HEK293 (cell line): ENCODE data around the gene NLGN1.

Experiments
- CTCF ChIA-PET: fragments of 350-600 bp; formaldehyde crosslinking; extraction: SDS; loops from one replicate; lab custom pipeline; 2021; ENCODE audit warnings: antibody characterized with exemption; lab: Yijun Ruan, JAX
- POLR2A ChIA-PET: fragments of 300-600 bp; formaldehyde crosslinking; extraction: SDS; loops from one replicate; lab custom pipeline; 2020; ENCODE audit warnings: antibody characterized with exemption, inconsistent platforms; lab: Yijun Ruan, JAX
- H3K27ac ChIP-seq: fragments of 200-500 bp; sonication (Bioruptor generic); 2 replicates; pipeline ENCODE4 v1.5.1; 2014; ENCODE audit warnings: low read depth, low read length, control low read depth, inconsistent platforms; ENCODE audit errors: extremely low read depth
- H3K36me3 ChIP-seq, 2 experiments: fragments of 200-500 bp in 1 of 2; sonication (Bioruptor generic) in 1 of 2; 1 replicate in 1 of 2; 2 replicates in 1 of 2; pipeline ENCODE4 v1.5.1; 2014 to 2017; ENCODE audit warnings: inconsistent platforms in 2 of 2, low read length in 2 of 2; ENCODE audit not compliant: control insufficient read depth in 2 of 2, insufficient read depth in 1 of 2
- H3K4me1 ChIP-seq: fragments of 200-500 bp; sonication (Bioruptor generic); 2 replicates; pipeline ENCODE4 v1.5.1; 2014; ENCODE audit warnings: mild to moderate bottlenecking, low read length, inconsistent platforms; ENCODE audit not compliant: control insufficient read depth, insufficient read depth
- H3K4me3 ChIP-seq: 2 replicates; pipeline ENCODE4 v1.5.1; 2011; ENCODE audit warnings: low read depth, mild to moderate bottlenecking, control low read depth, low read length, moderate library complexity
- H3K9me3 ChIP-seq: fragments of 200-500 bp; sonication (Bioruptor generic); 2 replicates; pipeline ENCODE4 v1.5.1; 2014; ENCODE audit warnings: low read depth, low read length, inconsistent platforms; ENCODE audit not compliant: control insufficient read depth, insufficient read depth
- BCL11A ChIP-seq: fragments of 450-650 bp; formaldehyde crosslinking; IDR thresholded peaks from 2 replicates; pipeline ENCODE4 v1.5.1; 2016; ENCODE audit warnings: low read depth, missing biosample characterization, missing genetic modification characterization
- BCL11B ChIP-seq: fragments of 450-650 bp; formaldehyde crosslinking; IDR thresholded peaks from 2 replicates; pipeline ENCODE4 v1.5.1; 2016; ENCODE audit warnings: low read depth, missing biosample characterization, missing genetic modification characterization
- CTCF ChIP-seq: fragments of 450-650 bp; formaldehyde crosslinking; IDR thresholded peaks from 2 replicates; pipeline ENCODE4 v1.5.1; 2016; ENCODE audit warnings: missing biosample characterization, missing genetic modification characterization
- FEZF1 ChIP-seq: fragments of 450-650 bp; formaldehyde crosslinking; IDR thresholded peaks from 2 replicates; pipeline ENCODE4 v1.5.1; 2016; ENCODE audit warnings: missing biosample characterization, missing genetic modification characterization
- MEIS1 ChIP-seq: sonication (generic); formaldehyde crosslinking; IDR thresholded peaks from 2 replicates; pipeline ENCODE4 v1.8.1; 2022; ENCODE audit warnings: missing genetic modification reagents, mild to moderate bottlenecking, borderline replicate concordance
- OSR2 ChIP-seq: fragments of 450-650 bp; formaldehyde crosslinking; IDR thresholded peaks from 2 replicates; pipeline ENCODE4 v1.5.1; 2016; ENCODE audit warnings: missing biosample characterization, missing genetic modification characterization
- PRDM6 ChIP-seq: fragments of 450-650 bp; formaldehyde crosslinking; IDR thresholded peaks from 2 replicates; pipeline ENCODE4 v1.5.1; 2017; ENCODE audit warnings: missing biosample characterization, missing genetic modification characterization
- SETDB1 ChIP-seq: IDR thresholded peaks from one replicate; pipeline ENCODE4 v1.6.1; 2017; ENCODE audit warnings: mild to moderate bottlenecking, low read length, moderate library complexity, mixed read lengths; ENCODE audit not compliant: insufficient read length
- TRIM28 ChIP-seq: IDR thresholded peaks from 2 replicates; pipeline ENCODE4 v1.6.1; 2011; ENCODE audit warnings: low read length, control low read depth, borderline replicate concordance
- TSHZ1 ChIP-seq: fragments of 450-650 bp; formaldehyde crosslinking; IDR thresholded peaks from 2 replicates; pipeline ENCODE4 v1.5.1; 2016; ENCODE audit warnings: missing biosample characterization, missing genetic modification characterization, borderline replicate concordance
- WT1 ChIP-seq: fragments of 450-650 bp; formaldehyde crosslinking; IDR thresholded peaks from 2 replicates; pipeline ENCODE4 v1.5.1; 2016; ENCODE audit warnings: missing biosample characterization, missing genetic modification characterization
- ZBTB44 ChIP-seq: fragments of 450-650 bp; IDR thresholded peaks from 2 replicates; pipeline ENCODE4 v1.5.1; 2018; ENCODE audit warnings: missing biosample characterization, mild to moderate bottlenecking, missing genetic modification characterization
- ZBTB7A ChIP-seq: fragments of 450-650 bp; formaldehyde crosslinking; IDR thresholded peaks from 2 replicates; pipeline ENCODE4 v1.5.1; 2016; ENCODE audit warnings: low read depth, missing biosample characterization, missing genetic modification characterization
- ZFP37 ChIP-seq: fragments of 450-650 bp; formaldehyde crosslinking; IDR thresholded peaks from 2 replicates; pipeline ENCODE4 v1.5.1; 2016; ENCODE audit warnings: missing biosample characterization, missing genetic modification characterization
- ZNF146 ChIP-seq: fragments of 450-650 bp; formaldehyde crosslinking; IDR thresholded peaks from 2 replicates; pipeline ENCODE4 v1.5.1; 2016; ENCODE audit warnings: missing biosample characterization, missing genetic modification characterization
- ZNF157 ChIP-seq: fragments of 450-650 bp; formaldehyde crosslinking; IDR thresholded peaks from 2 replicates; pipeline ENCODE4 v1.5.1; 2016; ENCODE audit warnings: missing biosample characterization, missing genetic modification characterization
- ZNF23 ChIP-seq: fragments of 450-650 bp; formaldehyde crosslinking; IDR thresholded peaks from 2 replicates; pipeline ENCODE4 v1.5.1; 2016; ENCODE audit warnings: missing biosample characterization, missing genetic modification characterization, borderline replicate concordance
- ZNF274 ChIP-seq, 2 experiments: fragments of 200-500 bp in 1 of 2; fragments of 450-650 bp in 1 of 2; sonication (Bioruptor generic) in 1 of 2; formaldehyde crosslinking in 1 of 2; IDR thresholded peaks; 2 replicates each; pipeline versions ENCODE4 v1.5.1 to v1.6.1; 2014 to 2016; ENCODE audit warnings: borderline replicate concordance in 1 of 2, inconsistent platforms in 1 of 2, low read length in 1 of 2, missing biosample characterization in 1 of 2, missing genetic modification characterization in 1 of 2
- ZNF280D ChIP-seq: fragments of 450-650 bp; formaldehyde crosslinking; IDR thresholded peaks from 2 replicates; pipeline ENCODE4 v1.5.1; 2016; ENCODE audit warnings: missing biosample characterization, missing genetic modification characterization
- ZNF350 ChIP-seq: fragments of 450-650 bp; formaldehyde crosslinking; IDR thresholded peaks from 2 replicates; pipeline ENCODE4 v1.5.0; 2017; ENCODE audit warnings: missing biosample characterization, mild to moderate bottlenecking, missing genetic modification characterization
- ZNF366 ChIP-seq: fragments of 450-650 bp; formaldehyde crosslinking; conservative IDR thresholded peaks from 2 replicates; pipeline ENCODE4 v1.5.1; 2016; ENCODE audit warnings: missing biosample characterization, missing genetic modification characterization
- ZNF670 ChIP-seq: fragments of 450-650 bp; formaldehyde crosslinking; IDR thresholded peaks from 2 replicates; pipeline ENCODE4 v1.5.1; 2016; ENCODE audit warnings: missing biosample characterization, missing genetic modification characterization, low read depth
- ZNF791 ChIP-seq: fragments of 450-650 bp; formaldehyde crosslinking; IDR thresholded peaks from 2 replicates; pipeline ENCODE4 v1.5.1; 2016; ENCODE audit warnings: missing biosample characterization, missing genetic modification characterization

Gene NLGN1

GRCh38 chr3:174061731-174062130 is 664.2 kb downstream of the NLGN1 start (continued):
- no peak for TF ChIP-seq PRDM6
- TF ChIP-seq WT1 (tag by site-specific recombination): no peak
- TF ChIP-seq, all 188 proteins: peak for 0

GRCh38 chr3:174062923-174063322 is 665.4 kb downstream of the NLGN1 start:
- ChIA-PET POLR2A (no interaction called here), CTCF (no interaction called here)
- H3K9me3 ChIP-seq: no peaks in the 10 kb centered on the region
- no peak overlapping the region for H3K4me3 ChIP-seq
- H3K4me1 ChIP-seq: no peaks in the 10 kb centered on the region
- no peaks in the 10 kb centered on the region for H3K36me3 ChIP-seq
- H3K27ac ChIP-seq: no peak overlapping the region
- TF ChIP-seq OSR2 (tag by site-specific recombination): no peak
- TF ChIP-seq ZNF280D (tag by site-specific recombination): no peak
- TF ChIP-seq BCL11A (tag by site-specific recombination): no peak
- 0 out of 2 replicates have a peak, but pooled peaks have one; percentile 62 for TF ChIP-seq TRIM28
- no peak for TF ChIP-seq ZNF157 (tag by site-specific recombination)
- TF ChIP-seq CTCF (tag by site-specific recombination): no peak
- no peak for TF ChIP-seq ZNF350
- TF ChIP-seq ZNF670 (tag by site-specific recombination): no peak
- no peak for TF ChIP-seq ZFP37 (tag by site-specific recombination)
- TF ChIP-seq ZNF146 (tag by site-specific recombination): no peak
- TF ChIP-seq ZNF274 (IDR thresholded peaks at IDR 0.05; ENCODE audit: low read length): no peak
- TF ChIP-seq ZNF274 (tag by site-specific recombination; IDR thresholded peaks at IDR 0.05; ENCODE audit: borderline replicate concordance): no peak
- TF ChIP-seq ZBTB7A (tag by site-specific recombination): no peak
- TF ChIP-seq SETDB1: peak; percentile 48

GRCh38 chr3:174068035-174068434 is 670.5 kb downstream of the NLGN1 start:
- Histone ChIP-seq H3K9me3 (no peaks in the 10 kb centered on the region), H3K4me3 (no peak overlapping the region), H3K36me3 (no peaks in the 10 kb centered on the region), H3K4me1 (no peaks in the 10 kb centered on the region), H3K27ac (no peak overlapping the region)
- POLR2A ChIA-PET: no interaction called here
- CTCF ChIA-PET: no interaction called here
- no peak for TF ChIP-seq ZNF366 (tag by site-specific recombination)
- TF ChIP-seq TSHZ1: no peak
- TF ChIP-seq BCL11B: no peak
- TF ChIP-seq MEIS1 (CRISPR knock-in tag): no peak
- TF ChIP-seq ZNF791 (tag by site-specific recombination): no peak
- TF ChIP-seq ZNF23 (tag by site-specific recombination): no peak
- TF ChIP-seq FEZF1 (tag by site-specific recombination): no peak
- TF ChIP-seq ZBTB44 (tag by site-specific recombination): no peak
